GM12801 (cell line): Measurements from ENCODE around the gene GSN.

Source experiments
- CTCF ChIP-seq: IDR thresholded peaks from one replicate; pipeline ENCODE4 v1.5.1; 2011; ENCODE audit warnings: control low read depth; ENCODE audit not compliant: insufficient read length; ENCODE audit errors: extremely low read depth

GSN gene

GRCh38 chr9:121298689-121299466 is 30.9 kb downstream of the GSN start:
- no peak for TF ChIP-seq CTCF

- no peak for TF ChIP-seq CTCF
Measured at GRCh38 chr9:121299467-121300282, 31.7 kb downstream of the GSN start.

- no peak for TF ChIP-seq CTCF
Measured at GRCh38 chr9:121300283-121301119, 32.5 kb downstream of the GSN start.

GRCh38 chr9:121301881-121302286 is 33.9 kb downstream of the GSN start:
- TF ChIP-seq CTCF = no peak

GRCh38 chr9:121302341-121302740 is 34.4 kb downstream of the GSN start:
- TF ChIP-seq CTCF = no peak

GRCh38 chr9:121302786-121303185 is 34.8 kb downstream of the GSN start:
- TF ChIP-seq CTCF = no peak
